Panc1 (cell line): ENCODE results near the gene CCDC144A. TPM values are rescaled to one million over a fixed set of nuclear protein-coding genes. Genes with fewer than 3 reads are reported as not detected.
"Not testable (repeated sequence)": the region's sequence is repeated elsewhere in the genome, so short reads cannot be mapped to it uniquely, and the experiment has no call there.

ENCODE experiments used
- ATAC-seq: fragments of 200-7000 bp; cut with Tn5 transposase; 2 replicates; pipeline ENCODE4 v1.9.1; 2020; ENCODE audit warnings: mild to moderate bottlenecking, moderate library complexity
- BruUV-seq: library from RNA; stranded (reverse); fragments of 400-500 nt; replicated peaks from 2 replicates; lab custom pipeline; 2021; lab: Mats Ljungman, UMichigan
- CTCF ChIA-PET: fragments of 300-600 bp; sonication (Branson Sonifier 250); formaldehyde crosslinking; loops from one replicate; lab custom pipeline; 2022; ENCODE audit warnings: antibody characterized with exemption; lab: Charles Lee
- POLR2A ChIA-PET: fragments of 300-600 bp; sonication (Branson Sonifier 250); formaldehyde crosslinking; loops from one replicate; lab custom pipeline; 2022; ENCODE audit warnings: antibody characterized with exemption; lab: Charles Lee
- DNase-seq: peaks from one replicate; pipeline ENCODE4 v3.0.0-alpha.2; 2010; ENCODE audit warnings: low read depth, low spot score
- H3K27ac ChIP-seq: 2 replicates; pipeline ENCODE4 v1.5.1; 2011; ENCODE audit warnings: mild to moderate bottlenecking, low read length, inconsistent platforms
- H3K27me3 ChIP-seq: fragments of 200-500 bp; sonication (Bioruptor generic); 2 replicates; pipeline ENCODE4 v1.6.0; 2014; ENCODE audit warnings: low read length, inconsistent platforms; ENCODE audit not compliant: control insufficient read depth, insufficient read depth
- H3K36me3 ChIP-seq: fragments of 200-500 bp; sonication (Bioruptor generic); 2 replicates; pipeline ENCODE4 v1.5.1; 2014; ENCODE audit warnings: inconsistent platforms, mild to moderate bottlenecking, low read length, moderate library complexity; ENCODE audit not compliant: control insufficient read depth, insufficient read depth
- H3K4me1 ChIP-seq: 2 replicates; pipeline ENCODE4 v1.5.1; 2011; ENCODE audit warnings: inconsistent platforms, mild to moderate bottlenecking, low read length, moderate library complexity; ENCODE audit not compliant: control insufficient read depth, insufficient read depth
- H3K4me3 ChIP-seq, 2 experiments: 2 replicates each; pipeline ENCODE4 v1.5.1; 2011 to 2012; ENCODE audit warnings: low read depth in 2 of 2, low read length in 2 of 2, mild to moderate bottlenecking in 2 of 2, inconsistent platforms in 1 of 2, moderate library complexity in 1 of 2
- H3K9me3 ChIP-seq: fragments of 200-500 bp; sonication (Bioruptor generic); 2 replicates; pipeline ENCODE4 v1.5.1; 2014; ENCODE audit warnings: low read depth, mild to moderate bottlenecking, inconsistent platforms, low read length, moderate library complexity; ENCODE audit not compliant: control insufficient read depth, insufficient read depth
- CTCF ChIP-seq: fragments of 450-650 bp; IDR thresholded peaks from 2 replicates; pipeline ENCODE4 v1.5.1; 2017; ENCODE audit warnings: mild to moderate bottlenecking
- POLR2AphosphoS5 ChIP-seq: IDR thresholded peaks from 2 replicates; pipeline ENCODE4 v1.6.1; 2012; ENCODE audit warnings: mild to moderate bottlenecking, low read depth, low read length, moderate library complexity
- REST ChIP-seq, 2 experiments: IDR thresholded peaks; 2 replicates each; pipeline ENCODE4 v1.6.1; 2011 to 2012; ENCODE audit warnings: low read depth in 2 of 2, control low read depth in 1 of 2, low read length in 1 of 2, mild to moderate bottlenecking in 1 of 2, moderate library complexity in 1 of 2; ENCODE audit not compliant: insufficient read depth in 1 of 2
- SIN3A ChIP-seq: IDR thresholded peaks from 2 replicates; pipeline ENCODE4 v1.6.1; 2012; ENCODE audit warnings: low read depth, mild to moderate bottlenecking, low read length, moderate library complexity, borderline replicate concordance; ENCODE audit not compliant: insufficient read depth
- TCF7L2 ChIP-seq: IDR thresholded peaks from 2 replicates; pipeline ENCODE4 v1.6.1; 2011; ENCODE audit warnings: mild to moderate bottlenecking, low read depth, low read length, inconsistent platforms
- in situ Hi-C: cut with HindIII; loops from 2 replicates; pipeline ENCODE4 v1.10.0; 2016; ENCODE audit warnings: low sequenced_read_pairs, low pct_unique_long_range_greater_than_20kb
- intact Hi-C: fragments of 100-400 bp; cut with micrococcal nuclease; formaldehyde crosslinking; loops from one replicate; pipeline ENCODE4 v1.10.0; 2022; ENCODE audit not compliant: unreplicated experiment
- total RNA-seq: library from RNA; stranded (reverse); gene quantifications from one replicate; pipeline ENCODE4 v1.2.1, GENCODE V29; 2021; ENCODE audit not compliant: unreplicated experiment

CCDC144A gene
- total RNA-seq, 1 experiment from 2014 or later: 0.57 TPM

- DNase-seq, H3K4me3 ChIP-seq, in situ Hi-C loops, H3K27me3 ChIP-seq, H3K9me3 ChIP-seq, H3K4me1 ChIP-seq, CTCF ChIA-PET, BruUV-seq, ATAC-seq, H3K36me3 ChIP-seq, intact Hi-C loops, POLR2A ChIA-PET, H3K27ac ChIP-seq: not testable (repeated sequence)
- peak; percentile 76 to 80 for TF ChIP-seq REST (IDR thresholded peaks at IDR 0.05; ENCODE audit: insufficient read depth in 1 of 2, low read depth in 2 of 2, low read length in 1 of 2)
Observed at GRCh38 chr17:16812126-16812525, 122.1 kb downstream of the CCDC144A start.

- Histone ChIP-seq H3K27ac (no peak overlapping the region), H3K36me3 (no peaks in the 10 kb centered on the region; the same call in 1 of the 2 replicates), H3K27me3 (no peaks in the 10 kb centered on the region), H3K4me3 (no peak overlapping the region), H3K4me1 (no peaks in the 10 kb centered on the region), H3K9me3 (no peaks in the 10 kb centered on the region)
- ATAC-seq (no peak), DNase-seq (no peak)
- BruUV-seq: no TSS peak
- intact Hi-C loops (no loop called here), in situ Hi-C loops (no loop called here)
- POLR2A ChIA-PET: no interaction called here
- CTCF ChIA-PET: no interaction called here
- TF ChIP-seq SIN3A: no peak
- TF ChIP-seq REST (IDR thresholded peaks at IDR 0.05; ENCODE audit: insufficient read depth in 1 of 2, low read depth in 2 of 2, low read length in 1 of 2): no peak
- TF ChIP-seq TCF7L2: no peak
- no peak for TF ChIP-seq POLR2AphosphoS5
- no peak for TF ChIP-seq CTCF
Observed at GRCh38 chr17:16814439-16814838, 124.4 kb downstream of the CCDC144A start.
